Gastroesophageal sphincter (tissue), 4 donors: ENCODE results near the gene FGF23. TPM values are rescaled to one million over a fixed set of nuclear protein-coding genes. Genes with fewer than 3 reads are reported as not detected.
A peak's percentile ranks its signal among the peaks of the same experiment; 100 is the strongest.

ENCODE experiments used
- ATAC-seq: fragments of 150-250 bp; one replicate; pipeline ENCODE4 v1.9.1; 2016; ENCODE audit warnings: mild to moderate bottlenecking, moderate library complexity
- H3K27ac ChIP-seq, 4 donors: fragments of 200-600 bp; sonication (generic) in 3 of 4; 1 replicate in 3 of 4; 2 replicates in 1 of 4; pipeline ENCODE4 v1.5.1; 2016 to 2019
- H3K27me3 ChIP-seq: fragments of 200-600 bp; sonication (generic); one replicate; pipeline ENCODE4 v1.5.1; 2019
- H3K36me3 ChIP-seq, 2 donors: fragments of 200-600 bp; sonication (generic); one replicate each; pipeline ENCODE4 v1.5.1; 2019; ENCODE audit warnings: control low read depth in 1 of 2
- H3K4me1 ChIP-seq, 3 donors: fragments of 200-600 bp; sonication (generic); 1 replicate in 2 of 3; 2 replicates in 1 of 3; pipeline ENCODE4 v1.5.1; 2016 to 2019; ENCODE audit warnings: control low read depth in 2 of 3
- H3K4me3 ChIP-seq, 2 donors: fragments of 200-600 bp; sonication (generic); one replicate each; pipeline ENCODE4 v1.5.1; 2019; ENCODE audit warnings: mild to moderate bottlenecking in 1 of 2, moderate library complexity in 1 of 2
- H3K9me3 ChIP-seq, 3 donors: fragments of 200-600 bp; sonication (generic); one replicate each; pipeline ENCODE4 v1.5.1; 2017 to 2019; ENCODE audit warnings: control low read depth in 2 of 3
- CTCF ChIP-seq, 4 experiments: fragments of 200-600 bp in 2 of 4; fragments of 450-650 bp in 2 of 4; sonication (generic) in 1 of 4; IDR thresholded peaks; one replicate each; pipeline ENCODE4 v1.5.1; 2017 to 2019; ENCODE audit warnings: antibody characterized with exemption in 4 of 4, mild to moderate bottlenecking in 2 of 4, moderate library complexity in 2 of 4
- EP300 ChIP-seq: sonication (generic); formaldehyde crosslinking; IDR thresholded peaks from one replicate; pipeline ENCODE4 v1.6.1; 2017; ENCODE audit warnings: antibody characterized with exemption, mild to moderate bottlenecking
- POLR2A ChIP-seq, 2 donors: fragments of 450-650 bp; IDR thresholded peaks; one replicate each; pipeline ENCODE4 v1.6.1; 2017; ENCODE audit warnings: antibody characterized with exemption in 2 of 2, mild to moderate bottlenecking in 2 of 2, moderate library complexity in 1 of 2
- POLR2AphosphoS5 ChIP-seq: sonication (generic); formaldehyde crosslinking; IDR thresholded peaks from one replicate; pipeline ENCODE4 v1.6.1; 2017; ENCODE audit warnings: antibody characterized with exemption
- WGBS, 2 donors: methylation state at CpG; one replicate each; pipeline ENCODE4 v1.1.5; 2018; ENCODE audit warnings: low coverage in 1 of 2; 5-methylcytosine and 5-hydroxymethylcytosine counted together
- total RNA-seq, 4 donors: library from RNA; depleted of rRNA; stranded (reverse); fragments of >200 nt; gene quantifications; one replicate each; pipeline ENCODE4 v1.1.0, GENCODE V29; 2016

The FGF23 gene
- total RNA-seq, 4 donors from 2014 or later = not detected

DNA sequence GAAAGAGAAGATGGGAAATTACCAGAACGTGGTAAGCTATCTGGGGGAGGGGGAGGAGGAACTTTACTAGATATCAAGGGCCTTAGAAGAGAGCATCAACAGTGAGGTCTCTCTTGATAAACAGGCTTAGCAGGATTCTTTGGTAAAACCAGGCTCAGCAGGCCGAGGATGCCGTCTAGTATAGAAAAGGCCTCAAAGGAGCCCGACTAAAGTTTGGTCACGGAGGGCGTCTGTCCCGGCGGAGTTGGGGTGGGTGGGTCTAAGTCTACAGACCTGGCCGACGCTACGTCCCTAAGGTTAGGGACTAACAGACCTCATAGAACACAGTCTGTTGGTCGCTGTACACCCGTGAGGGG is 59.0 kb downstream of the FGF23 start:
- Histone ChIP-seq H3K4me3 (peak overlapping the region; percentile 78 to 96), H3K27me3 (no peaks in the 10 kb centered on the region), H3K9me3 (no peaks in the 10 kb centered on the region), H3K27ac (peak overlapping the region; percentile 75 to 94 (median 94)), H3K4me1 (peaks cover 0 to 31% (median 8%) of the 10 kb centered on the region in 3 donors), H3K36me3 (no peaks in the 10 kb centered on the region)
- peak; percentile 51 for ATAC-seq
- WGBS, 2 donors = 2% methylated on average over 7 of the region's 13 CpGs; no CpG with 5 or more reads in 1 of the 2 donors
- TF ChIP-seq EP300 (no peak), POLR2AphosphoS5 (no peak), POLR2A (IDR thresholded peaks at IDR 0.05) (no peak), CTCF (IDR thresholded peaks at IDR 0.05) (no peak)

Other genes with a start within 250 kb of the FGF23 start
- gene CCND2, start 106.0 kb downstream of the FGF23 start, total RNA-seq = 100 to 1,000 TPM; 106 to 149 (median 136) TPM
- gene TIGAR, start 58.5 kb downstream of the FGF23 start, total RNA-seq = 10 to 100 TPM in 2 of 4 donors, 1 to 10 TPM in 2; 4.6 to 10.5 (median 8.5) TPM
- gene FGF6, start 66.1 kb upstream of the FGF23 start, total RNA-seq = not detected
- gene RAD51AP1, start 159.2 kb upstream of the FGF23 start, total RNA-seq = under 1 TPM in 3 of 4 donors, not detected in 1; 0.40 to 0.74 (median 0.54) TPM
- gene DYRK4, start 182.5 kb upstream of the FGF23 start, total RNA-seq = 10 to 100 TPM; 43.1 to 53.9 (median 47.1) TPM